Peyer's patch (tissue), 4 donors: ENCODE data around the gene WDR86. TPM values are rescaled to one million over a fixed set of nuclear protein-coding genes. Genes with fewer than 3 reads are reported as not detected.

ENCODE experiments used
- DNase-seq, 3 donors: peaks; one replicate each; pipeline ENCODE4 v3.0.0-alpha.2; 2017 to 2019
- H3K27ac ChIP-seq, 4 donors: fragments of 200-600 bp; sonication (generic); one replicate each; pipeline ENCODE4 v1.5.1; 2016 to 2019
- H3K27me3 ChIP-seq, 2 donors: fragments of 200-600 bp; sonication (generic); one replicate each; pipeline ENCODE4 v1.5.1; 2019
- H3K36me3 ChIP-seq, 3 donors: fragments of 200-600 bp; sonication (generic); one replicate each; pipeline ENCODE4 v1.5.1; 2016 to 2019
- H3K4me1 ChIP-seq, 4 donors: fragments of 200-600 bp; sonication (generic); one replicate each; pipeline ENCODE4 v1.5.1; 2016 to 2019
- H3K4me3 ChIP-seq, 4 donors: fragments of 200-600 bp; sonication (generic); 1 replicate in 3 of 4; 2 replicates in 1 of 4; pipeline ENCODE4 v1.5.1; 2016 to 2019; ENCODE audit warnings: mild to moderate bottlenecking in 1 of 4
- H3K9me3 ChIP-seq, 4 donors: fragments of 200-600 bp; sonication (generic); one replicate each; pipeline ENCODE4 v1.5.1; 2016 to 2019; ENCODE audit warnings: mild to moderate bottlenecking in 1 of 4
- POLR2A ChIP-seq, 2 donors: fragments of 450-650 bp; IDR thresholded peaks; one replicate each; pipeline ENCODE4 v1.5.1; 2017; ENCODE audit warnings: antibody characterized with exemption in 2 of 2, mild to moderate bottlenecking in 2 of 2, moderate library complexity in 2 of 2
- total RNA-seq, 4 donors: library from RNA; depleted of rRNA; stranded (reverse); fragments of >200 nt; gene quantifications; one replicate each; pipeline ENCODE4 v1.1.0, GENCODE V29; 2016
- TF ChIP-seq, protein P1 (sequence below), 6 experiments: fragments of 450-650 bp in 4 of 6; fragments of 200-600 bp in 2 of 6; sonication (generic) in 1 of 6; IDR thresholded peaks; one replicate each; pipeline ENCODE4 v1.5.1; 2017 to 2019; ENCODE audit warnings: antibody characterized with exemption in 6 of 6, mild to moderate bottlenecking in 3 of 6, moderate library complexity in 1 of 6

Gene WDR86
- total RNA-seq, 4 donors from 2014 or later: 5.9 to 13.2 (median 6.6) TPM; not detected in 1

DNA sequence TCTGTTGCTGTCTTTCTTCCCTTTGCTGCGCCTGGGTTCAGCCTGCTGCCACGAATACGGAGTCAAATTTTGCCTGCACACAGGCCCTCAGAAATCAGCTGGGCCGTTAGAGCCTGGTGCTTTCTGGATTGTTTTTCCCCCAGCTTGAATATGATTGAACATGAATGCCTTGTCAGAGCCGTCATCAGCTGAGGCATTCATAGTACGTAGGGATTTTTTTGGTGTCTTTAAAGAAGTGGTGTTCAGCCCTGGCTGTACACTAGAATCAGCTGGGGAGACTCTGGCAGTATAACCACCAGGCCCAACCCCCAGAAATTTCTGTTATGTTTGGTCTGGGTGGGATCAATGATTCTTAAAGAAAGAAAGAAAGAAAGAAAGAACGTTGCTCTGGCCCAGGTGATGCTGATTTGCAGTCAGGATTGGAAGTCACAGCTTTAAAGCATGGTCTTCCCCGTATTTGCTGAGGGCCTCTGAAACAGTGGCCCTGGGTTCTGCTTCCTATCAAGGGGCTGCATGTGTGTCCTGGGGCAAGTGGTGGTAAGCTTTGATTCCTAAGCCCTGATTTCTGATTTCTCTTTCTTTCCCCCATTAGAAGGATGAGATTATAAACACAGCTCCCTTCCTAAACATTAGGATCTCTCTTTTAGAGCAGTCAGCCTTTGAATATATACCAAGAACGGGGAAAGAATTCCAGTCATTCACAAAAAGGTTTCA is 43.5 kb downstream of the WDR86 start:
- Histone ChIP-seq H3K4me3 (no peak overlapping the region), H3K9me3 (no peaks in the 10 kb centered on the region), H3K27ac (peak overlapping the region in 1 of 4 donors; percentile 62), H3K36me3 (peaks cover 0 to 53% (median 0%) of the 10 kb centered on the region in 3 donors), H3K27me3 (no peaks in the 10 kb centered on the region), H3K4me1 (no peaks in the 10 kb centered on the region)
- TF ChIP-seq POLR2A (IDR thresholded peaks at IDR 0.05): no peak
- TF ChIP-seq, protein P1, sequence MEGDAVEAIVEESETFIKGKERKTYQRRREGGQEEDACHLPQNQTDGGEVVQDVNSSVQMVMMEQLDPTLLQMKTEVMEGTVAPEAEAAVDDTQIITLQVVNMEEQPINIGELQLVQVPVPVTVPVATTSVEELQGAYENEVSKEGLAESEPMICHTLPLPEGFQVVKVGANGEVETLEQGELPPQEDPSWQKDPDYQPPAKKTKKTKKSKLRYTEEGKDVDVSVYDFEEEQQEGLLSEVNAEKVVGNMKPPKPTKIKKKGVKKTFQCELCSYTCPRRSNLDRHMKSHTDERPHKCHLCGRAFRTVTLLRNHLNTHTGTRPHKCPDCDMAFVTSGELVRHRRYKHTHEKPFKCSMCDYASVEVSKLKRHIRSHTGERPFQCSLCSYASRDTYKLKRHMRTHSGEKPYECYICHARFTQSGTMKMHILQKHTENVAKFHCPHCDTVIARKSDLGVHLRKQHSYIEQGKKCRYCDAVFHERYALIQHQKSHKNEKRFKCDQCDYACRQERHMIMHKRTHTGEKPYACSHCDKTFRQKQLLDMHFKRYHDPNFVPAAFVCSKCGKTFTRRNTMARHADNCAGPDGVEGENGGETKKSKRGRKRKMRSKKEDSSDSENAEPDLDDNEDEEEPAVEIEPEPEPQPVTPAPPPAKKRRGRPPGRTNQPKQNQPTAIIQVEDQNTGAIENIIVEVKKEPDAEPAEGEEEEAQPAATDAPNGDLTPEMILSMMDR (IDR thresholded peaks at IDR 0.05): no peak
- DNase-seq: peak in 1 of 3 donors; percentile 7

DNA sequence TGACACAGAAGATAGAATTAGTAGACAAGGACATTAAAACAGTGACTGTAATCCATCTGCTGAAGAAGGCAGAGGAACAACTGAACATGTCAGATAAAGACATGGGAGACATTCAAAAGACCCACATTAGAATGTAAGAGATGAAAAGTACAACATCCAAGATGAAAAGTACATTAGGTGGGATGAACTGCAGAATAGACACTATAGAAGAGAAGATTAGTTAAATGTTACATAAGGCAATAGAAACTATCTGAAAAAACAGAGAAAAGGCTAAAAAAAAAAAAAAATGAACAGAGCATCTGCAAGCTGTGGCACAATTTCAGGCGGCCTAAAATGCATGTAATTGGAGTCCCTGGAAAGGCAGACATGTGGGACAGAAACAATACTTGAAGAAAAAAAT is 46.7 kb downstream of the WDR86 start:
- Histone ChIP-seq H3K4me3 (no peak overlapping the region), H3K36me3 (peaks cover 0 to 53% (median 0%) of the 10 kb centered on the region in 3 donors), H3K9me3 (no peaks in the 10 kb centered on the region), H3K4me1 (no peaks in the 10 kb centered on the region), H3K27ac (no peak overlapping the region), H3K27me3 (no peaks in the 10 kb centered on the region)
- no peak for DNase-seq
- TF ChIP-seq, protein P1 (IDR thresholded peaks at IDR 0.05): no peak
- no peak for TF ChIP-seq POLR2A (IDR thresholded peaks at IDR 0.05)

DNA sequence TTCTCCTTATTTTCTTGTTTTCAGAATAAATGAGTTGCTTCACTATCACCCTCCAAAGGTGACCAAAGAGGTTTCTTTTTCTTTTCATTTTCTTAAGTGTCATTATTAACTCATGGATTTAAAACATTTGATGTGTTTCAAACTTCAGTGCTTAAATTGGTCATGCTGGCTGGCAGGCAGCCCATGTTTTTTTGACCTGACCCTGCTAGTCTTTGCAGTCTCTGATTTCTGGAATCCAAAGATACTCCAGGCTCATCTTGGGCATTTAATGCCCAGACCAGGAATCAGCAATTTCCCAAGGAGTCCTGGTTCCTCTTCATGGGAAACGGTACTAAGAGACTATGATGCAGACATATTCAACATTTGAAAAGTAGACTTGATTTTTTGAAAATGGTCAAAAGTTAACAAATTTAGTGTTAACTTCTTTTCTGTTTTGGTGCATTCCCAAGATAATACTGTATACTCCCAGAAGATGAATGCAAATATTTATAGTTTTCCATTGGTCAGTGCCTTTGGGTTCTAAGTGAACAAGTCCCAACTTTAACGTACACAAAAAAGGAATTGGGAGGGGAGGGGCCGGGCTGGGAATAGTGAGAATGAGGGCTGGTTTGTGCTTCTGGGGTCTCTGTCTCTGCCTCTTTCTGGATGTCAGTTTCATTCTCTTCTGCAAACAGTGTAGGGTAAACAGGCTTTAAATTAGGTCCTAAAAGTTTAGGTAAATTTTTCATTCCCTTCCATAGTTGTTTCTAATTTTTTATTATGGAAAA is 48.5 kb downstream of the WDR86 start:
- no peak for TF ChIP-seq POLR2A (IDR thresholded peaks at IDR 0.05)
- TF ChIP-seq, protein P1 (IDR thresholded peaks at IDR 0.05): no peak
- no peak overlapping the region for H3K4me3 ChIP-seq
- no peaks in the 10 kb centered on the region for H3K4me1 ChIP-seq
- H3K36me3 ChIP-seq: peaks cover 0 to 66% (median 0%) of the 10 kb centered on the region in 3 donors
- H3K27me3 ChIP-seq: no peaks in the 10 kb centered on the region
- no peaks in the 10 kb centered on the region for H3K9me3 ChIP-seq
- H3K27ac ChIP-seq: no peak overlapping the region
- DNase-seq: no peak

DNA sequence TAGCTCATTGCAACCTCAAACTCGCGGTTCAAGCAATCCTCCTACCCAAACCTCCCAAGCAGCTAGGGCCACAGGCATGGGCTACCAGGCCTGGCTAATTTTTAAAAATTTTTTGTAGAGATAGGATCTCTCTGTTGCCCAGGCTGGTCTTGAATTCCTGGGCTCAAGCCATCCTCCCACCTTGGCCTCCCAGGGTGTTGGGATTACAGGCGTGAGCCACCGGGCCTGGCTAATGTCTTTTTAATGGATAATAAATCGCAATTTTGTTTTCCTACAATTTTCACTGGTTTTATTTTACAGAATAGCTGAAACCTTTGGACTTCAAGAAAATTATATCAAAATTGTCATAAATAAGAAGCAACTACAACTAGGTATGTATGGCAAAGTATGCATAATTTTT is 57.3 kb downstream of the WDR86 start:
- peaks cover 0 to 75% (median 0%) of the 10 kb centered on the region in 3 donors for H3K36me3 ChIP-seq
- peaks cover 0 to 22% (median 5%) of the 10 kb centered on the region in 4 donors for H3K4me1 ChIP-seq
- no peaks in the 10 kb centered on the region for H3K9me3 ChIP-seq
- no peak overlapping the region for H3K4me3 ChIP-seq
- H3K27ac ChIP-seq: peak overlapping the region in 2 of 4 donors; percentile 8 to 53
- TF ChIP-seq, protein P1 (IDR thresholded peaks at IDR 0.05): no peak
- TF ChIP-seq POLR2A (IDR thresholded peaks at IDR 0.05): no peak
- no peaks in the 10 kb centered on the region for H3K27me3 ChIP-seq
- DNase-seq: peak in 1 of 3 donors; percentile 34

DNA sequence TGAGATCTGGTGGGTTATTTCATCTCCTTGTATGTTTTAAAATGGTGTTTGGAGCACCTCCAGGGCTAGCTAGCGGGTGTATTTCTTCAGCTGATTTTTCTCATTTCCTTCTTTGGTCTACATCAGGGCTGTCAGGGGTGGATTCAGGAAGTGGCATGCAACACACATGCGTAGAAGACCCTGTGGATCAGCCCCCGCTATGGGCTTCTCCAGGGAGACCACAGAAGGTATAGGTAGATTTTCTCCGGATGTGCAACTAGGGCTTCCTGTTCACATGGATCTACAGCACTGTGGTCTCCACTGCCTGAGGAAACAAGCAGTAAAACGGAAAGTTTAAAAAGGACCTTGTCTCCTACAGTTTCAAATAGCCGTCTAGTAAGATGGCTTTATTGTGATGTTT is 57.9 kb downstream of the WDR86 start:
- Histone ChIP-seq H3K4me3 (no peak overlapping the region), H3K36me3 (peaks cover 0 to 74% (median 0%) of the 10 kb centered on the region in 3 donors), H3K9me3 (no peaks in the 10 kb centered on the region), H3K27me3 (no peaks in the 10 kb centered on the region), H3K4me1 (peaks cover 0 to 27% (median 5%) of the 10 kb centered on the region in 4 donors), H3K27ac (peak overlapping the region in 3 of 4 donors; percentile 8 to 58 (median 53))
- peak in 2 of 3 donors; percentile 52 to 69 for DNase-seq
- TF ChIP-seq, protein P1 (IDR thresholded peaks at IDR 0.05): no peak
- no peak for TF ChIP-seq POLR2A (IDR thresholded peaks at IDR 0.05)
